H9 (cell line): ENCODE results near the gene FBXO47. TPM values are rescaled to one million over a fixed set of nuclear protein-coding genes. Genes with fewer than 3 reads are reported as not detected.

Experiments
- DNase-seq: peaks from one replicate; pipeline ENCODE4 v3.0.0-alpha.2; 2017
- H2AFZ ChIP-seq: one replicate; pipeline ENCODE4 v1.6.1; 2013; ENCODE audit warnings: mild to moderate bottlenecking, low read length, control low read depth, moderate library complexity
- H2AK5ac ChIP-seq: 2 replicates; pipeline ENCODE4 v1.6.1; 2013; ENCODE audit warnings: low read length, control low read depth, mixed read lengths; ENCODE audit not compliant: insufficient read length
- H2BK120ac ChIP-seq: one replicate; pipeline ENCODE4 v1.6.1; 2013; ENCODE audit warnings: low read depth, mild to moderate bottlenecking, low read length, control low read depth, inconsistent platforms; ENCODE audit not compliant: poor library complexity, severe bottlenecking
- H2BK12ac ChIP-seq: 2 replicates; pipeline ENCODE4 v1.6.1; 2013; ENCODE audit warnings: low read length, control low read depth, mixed read lengths, low read depth; ENCODE audit not compliant: insufficient read length
- H2BK15ac ChIP-seq: 2 replicates; pipeline ENCODE4 v1.6.1; 2013; ENCODE audit warnings: low read depth, low read length, control low read depth
- H2BK20ac ChIP-seq: one replicate; pipeline ENCODE4 v1.6.1; 2013; ENCODE audit warnings: low read depth, mild to moderate bottlenecking, low read length, control low read depth, inconsistent platforms; ENCODE audit not compliant: poor library complexity, severe bottlenecking
- H2BK5ac ChIP-seq: 2 replicates; pipeline ENCODE4 v1.6.1; 2013; ENCODE audit warnings: low read length, control low read depth, mixed read lengths; ENCODE audit not compliant: insufficient read length
- H3K14ac ChIP-seq: 2 replicates; pipeline ENCODE4 v1.6.1; 2013; ENCODE audit warnings: low read length, control low read depth; ENCODE audit not compliant: insufficient read depth
- H3K18ac ChIP-seq: 2 replicates; pipeline ENCODE4 v1.6.1; 2013; ENCODE audit warnings: low read depth, mild to moderate bottlenecking, mixed read lengths, low read length, control low read depth; ENCODE audit not compliant: insufficient read length
- H3K23ac ChIP-seq: 2 replicates; pipeline ENCODE4 v1.6.1; 2013; ENCODE audit warnings: low read length, control low read depth, mixed read lengths, low read depth; ENCODE audit not compliant: insufficient read length
- H3K23me2 ChIP-seq: 2 replicates; pipeline ENCODE4 v1.6.1; 2013; ENCODE audit warnings: low read depth, mild to moderate bottlenecking, mixed read lengths, low read length, control low read depth; ENCODE audit not compliant: insufficient read length, poor library complexity, severe bottlenecking
- H3K27ac ChIP-seq: 2 replicates; pipeline ENCODE4 v1.5.1; 2013; ENCODE audit warnings: low read length, control low read depth, mixed read lengths, low read depth; ENCODE audit not compliant: insufficient read length
- H3K27me3 ChIP-seq: 2 replicates; pipeline ENCODE4 v1.6.1; 2013; ENCODE audit warnings: low read length, control low read depth, inconsistent platforms; ENCODE audit not compliant: insufficient read depth
- H3K4ac ChIP-seq: 2 replicates; pipeline ENCODE4 v1.6.1; 2013; ENCODE audit warnings: low read depth, mild to moderate bottlenecking, control low read depth, inconsistent platforms, low read length, moderate library complexity
- H3K4me1 ChIP-seq: 2 replicates; pipeline ENCODE4 v1.6.1; 2013; ENCODE audit warnings: low read length, control low read depth, inconsistent platforms; ENCODE audit not compliant: insufficient read depth
- H3K4me2 ChIP-seq: 2 replicates; pipeline ENCODE4 v1.6.1; 2013; ENCODE audit warnings: low read length, control low read depth, mixed read lengths; ENCODE audit not compliant: insufficient read length, insufficient read depth
- H3K56ac ChIP-seq: 2 replicates; pipeline ENCODE4 v1.6.1; 2013; ENCODE audit warnings: low read depth, mild to moderate bottlenecking, mixed read lengths, low read length, control low read depth; ENCODE audit not compliant: insufficient read length
- H3K79me1 ChIP-seq: 2 replicates; pipeline ENCODE4 v1.6.1; 2013; ENCODE audit warnings: low read depth, mild to moderate bottlenecking, moderate library complexity, low read length, control low read depth, inconsistent platforms; ENCODE audit not compliant: insufficient read depth, poor library complexity, severe bottlenecking
- H3K79me2 ChIP-seq: 2 replicates; pipeline ENCODE4 v1.6.1; 2013; ENCODE audit warnings: low read length, control low read depth, inconsistent platforms; ENCODE audit not compliant: insufficient read depth
- H3K9ac ChIP-seq: 2 replicates; pipeline ENCODE4 v1.6.1; 2013; ENCODE audit warnings: low read length, control low read depth, mixed read lengths; ENCODE audit not compliant: insufficient read length; ENCODE audit errors: extremely low read depth
- H3K9me3 ChIP-seq: one replicate; pipeline ENCODE4 v1.6.1; 2013; ENCODE audit warnings: low read depth, low read length, inconsistent platforms; ENCODE audit not compliant: control insufficient read depth
- H3T11ph ChIP-seq: one replicate; pipeline ENCODE4 v1.6.1; 2013; ENCODE audit warnings: mild to moderate bottlenecking, low read length, control low read depth, inconsistent platforms
- H4K20me1 ChIP-seq: one replicate; pipeline ENCODE4 v1.6.1; 2013; ENCODE audit not compliant: control insufficient read depth, insufficient read length, insufficient read depth
- H4K5ac ChIP-seq: 2 replicates; pipeline ENCODE4 v1.6.1; 2013; ENCODE audit warnings: low read depth, mild to moderate bottlenecking, mixed read lengths, low read length, control low read depth; ENCODE audit not compliant: insufficient read length
- H4K8ac ChIP-seq: replicated peaks from 2 replicates; pipeline ENCODE4 v1.6.1; 2013; ENCODE audit warnings: low read length, control low read depth, mixed read lengths, low read depth; ENCODE audit not compliant: insufficient read length
- H4K91ac ChIP-seq: 2 replicates; pipeline ENCODE4 v1.6.1; 2013; ENCODE audit warnings: low read depth, mild to moderate bottlenecking, moderate library complexity, mixed read lengths, low read length, control low read depth; ENCODE audit not compliant: insufficient read length
- H3K27ac Mint-ChIP-seq, 3 experiments: 2 replicates in 2 of 3; 3 replicates in 1 of 3; pipeline ENCODE4 v1.8.0; 2020 to 2021; ENCODE audit warnings: mixed read lengths in 3 of 3, mild to moderate bottlenecking in 1 of 3, moderate library complexity in 1 of 3
- H3K27me3 Mint-ChIP-seq: 2 replicates; pipeline ENCODE4 v1.8.0; 2021; ENCODE audit warnings: low read depth, mild to moderate bottlenecking, moderate library complexity, mixed read lengths
- H3K36me3 Mint-ChIP-seq, 3 experiments: 2 replicates in 2 of 3; 3 replicates in 1 of 3; pipeline ENCODE4 v1.8.0; 2020 to 2021; ENCODE audit warnings: low read depth in 3 of 3, mixed read lengths in 3 of 3; ENCODE audit not compliant: insufficient read depth in 1 of 3
- H3K4me1 Mint-ChIP-seq, 2 experiments: 2 replicates each; pipeline ENCODE4 v1.8.0; 2020; ENCODE audit warnings: mixed read lengths in 2 of 2
- H3K4me3 Mint-ChIP-seq, 2 experiments: 2 replicates in 1 of 2; 3 replicates in 1 of 2; pipeline ENCODE4 v1.8.0; 2020 to 2021; ENCODE audit warnings: mild to moderate bottlenecking in 2 of 2, mixed read lengths in 2 of 2, moderate library complexity in 1 of 2
- H3K9me3 Mint-ChIP-seq, 2 experiments: 2 replicates in 1 of 2; 3 replicates in 1 of 2; pipeline ENCODE4 v1.8.0; 2020; ENCODE audit warnings: mild to moderate bottlenecking in 2 of 2, mixed read lengths in 2 of 2, moderate library complexity in 1 of 2
- WGBS: extraction: QIAGEN DNeasy Blood & Tissue Kit; methylation state at CpG from one replicate; pipeline ENCODE4 v1.1.7; 2013; ENCODE audit warnings: missing lambda C conversion rate, low lambda C conversion rate, mixed read lengths; ENCODE audit not compliant: insufficient read length; ENCODE audit errors: extremely low coverage; 5-methylcytosine and 5-hydroxymethylcytosine counted together
- total RNA-seq: library from RNA; stranded (reverse); gene quantifications from 2 replicates; pipeline ENCODE4 v1.2.1, GENCODE V29; 2021
- TF ChIP-seq, protein P1 (sequence below): fragments of 200-600 bp; sonication (generic); conservative IDR thresholded peaks from 3 replicates; pipeline ENCODE4 v1.8.0; 2021; ENCODE audit warnings: antibody characterized with exemption, mild to moderate bottlenecking

Gene FBXO47
- total RNA-seq, 1 experiment from 2014 or later, result not detected

DNA sequence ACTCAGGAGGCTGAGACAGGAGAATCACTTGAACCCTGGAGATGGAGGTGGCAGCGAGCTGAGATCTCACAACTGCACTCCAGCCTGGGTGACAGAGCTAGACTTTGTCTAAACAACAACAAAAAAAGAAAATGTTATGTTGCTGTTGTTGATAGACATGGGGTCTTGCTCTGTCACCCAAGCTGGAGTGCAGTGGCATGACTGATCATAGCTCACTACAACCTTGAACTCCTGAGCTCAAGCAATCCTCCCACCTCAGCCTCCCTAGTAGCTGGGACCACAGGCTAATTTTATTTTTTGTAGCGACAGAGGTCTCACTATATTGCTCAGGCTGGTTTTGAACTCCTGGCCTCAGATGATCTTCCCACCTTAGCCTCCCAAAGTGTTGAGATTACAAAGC lies 20.0 kb downstream of the FBXO47 start:
- Histone ChIP-seq H3T11ph (no peak overlapping the region), H2BK20ac (no peak overlapping the region), H2BK15ac (no peak overlapping the region), H3K79me2 (no peaks in the 10 kb centered on the region), H4K5ac (no peak overlapping the region), H4K20me1 (no peaks in the 10 kb centered on the region), H3K27me3 (no peaks in the 10 kb centered on the region), H3K9ac (no peak overlapping the region), H4K8ac (no peak overlapping the region), H3K27ac (no peak overlapping the region), H3K23me2 (no peaks in the 10 kb centered on the region), H3K56ac (no peak overlapping the region), H2BK120ac (no peak overlapping the region), H2BK5ac (no peak overlapping the region), H2AFZ (no peak overlapping the region), H3K14ac (no peak overlapping the region), H3K4ac (no peak overlapping the region), H2BK12ac (no peak overlapping the region), H3K23ac (no peak overlapping the region), H2AK5ac (no peak overlapping the region), H3K4me2 (no peak overlapping the region), H4K91ac (no peak overlapping the region), H3K18ac (no peak overlapping the region), H3K4me1 (no peaks in the 10 kb centered on the region), H3K9me3 (no peaks in the 10 kb centered on the region), H3K79me1 (no peaks in the 10 kb centered on the region)
- H3K36me3 Mint-ChIP-seq, result no peaks in the 10 kb centered on the region
- TF ChIP-seq, protein P1, sequence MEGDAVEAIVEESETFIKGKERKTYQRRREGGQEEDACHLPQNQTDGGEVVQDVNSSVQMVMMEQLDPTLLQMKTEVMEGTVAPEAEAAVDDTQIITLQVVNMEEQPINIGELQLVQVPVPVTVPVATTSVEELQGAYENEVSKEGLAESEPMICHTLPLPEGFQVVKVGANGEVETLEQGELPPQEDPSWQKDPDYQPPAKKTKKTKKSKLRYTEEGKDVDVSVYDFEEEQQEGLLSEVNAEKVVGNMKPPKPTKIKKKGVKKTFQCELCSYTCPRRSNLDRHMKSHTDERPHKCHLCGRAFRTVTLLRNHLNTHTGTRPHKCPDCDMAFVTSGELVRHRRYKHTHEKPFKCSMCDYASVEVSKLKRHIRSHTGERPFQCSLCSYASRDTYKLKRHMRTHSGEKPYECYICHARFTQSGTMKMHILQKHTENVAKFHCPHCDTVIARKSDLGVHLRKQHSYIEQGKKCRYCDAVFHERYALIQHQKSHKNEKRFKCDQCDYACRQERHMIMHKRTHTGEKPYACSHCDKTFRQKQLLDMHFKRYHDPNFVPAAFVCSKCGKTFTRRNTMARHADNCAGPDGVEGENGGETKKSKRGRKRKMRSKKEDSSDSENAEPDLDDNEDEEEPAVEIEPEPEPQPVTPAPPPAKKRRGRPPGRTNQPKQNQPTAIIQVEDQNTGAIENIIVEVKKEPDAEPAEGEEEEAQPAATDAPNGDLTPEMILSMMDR, result no peak
- no peaks in the 10 kb centered on the region for H3K4me1 Mint-ChIP-seq
- H3K4me3 Mint-ChIP-seq, result no peak overlapping the region
- no peak overlapping the region for H3K27ac Mint-ChIP-seq
- no peaks in the 10 kb centered on the region; a peak in 1 of 5 replicates for H3K9me3 Mint-ChIP-seq
- no CpG with 5 or more reads among the region's 2 CpGs for WGBS
- peaks cover 3% of the 10 kb centered on the region for H3K27me3 Mint-ChIP-seq
- DNase-seq, result no peak
